IPS-18c (cell line): ENCODE data around the gene SLC38A9.
"Not testable (repeated sequence)": the region's sequence is repeated elsewhere in the genome, so short reads cannot be mapped to it uniquely, and the experiment has no call there.

Experiments used
- H3K4me3 ChIP-seq: 2 replicates; pipeline ENCODE4 v1.7.0; 2013; ENCODE audit warnings: low read depth, mild to moderate bottlenecking, low read length, moderate library complexity; ENCODE audit not compliant: insufficient read depth
- H3K9me3 ChIP-seq: one replicate; pipeline ENCODE4 v1.6.1; 2013; ENCODE audit warnings: mild to moderate bottlenecking, low read length, moderate library complexity; ENCODE audit not compliant: control insufficient read depth, insufficient read depth

SLC38A9 gene

DNA sequence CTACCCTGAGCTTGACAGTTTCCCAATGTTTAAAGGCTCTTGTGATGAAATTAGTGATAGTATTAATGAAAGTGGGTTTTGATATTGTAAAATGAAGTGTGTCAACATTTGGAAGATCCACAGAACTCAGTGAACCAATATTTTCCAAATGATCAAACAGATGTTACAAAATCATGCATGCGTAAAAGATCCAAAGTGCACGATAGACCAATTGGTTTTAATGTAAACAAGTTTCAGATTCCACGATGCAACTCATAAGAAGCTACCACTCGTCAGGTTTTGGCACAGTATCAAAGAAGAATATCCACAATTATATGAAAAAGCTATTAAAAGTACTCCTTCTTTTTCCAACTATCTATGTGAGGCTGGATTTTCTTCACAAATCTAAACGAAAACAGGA is 82.3 kb downstream of the SLC38A9 start:
- Histone ChIP-seq H3K9me3 (no peaks in the 10 kb centered on the region), H3K4me3 (no peak overlapping the region)

DNA sequence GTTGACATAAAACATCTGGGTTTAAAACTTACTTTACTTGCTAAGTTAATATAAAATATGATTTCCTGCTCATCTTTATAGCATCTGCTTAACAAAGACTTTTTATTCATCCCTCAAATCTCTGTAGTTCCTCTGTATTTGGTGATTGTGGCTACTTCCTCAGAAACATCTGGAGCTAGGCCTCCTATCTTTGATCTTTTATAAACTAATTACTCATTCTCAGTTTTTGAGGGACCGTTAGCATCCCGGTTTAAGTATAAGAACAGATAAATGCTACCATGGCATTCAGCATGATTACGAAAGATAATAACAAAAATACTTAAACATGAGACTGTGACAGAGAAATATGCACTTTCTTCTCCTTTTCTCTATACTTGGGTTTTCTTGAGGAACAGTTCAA is 85.3 kb downstream of the SLC38A9 start:
- no peak overlapping the region for H3K4me3 ChIP-seq
- no peaks in the 10 kb centered on the region for H3K9me3 ChIP-seq

DNA sequence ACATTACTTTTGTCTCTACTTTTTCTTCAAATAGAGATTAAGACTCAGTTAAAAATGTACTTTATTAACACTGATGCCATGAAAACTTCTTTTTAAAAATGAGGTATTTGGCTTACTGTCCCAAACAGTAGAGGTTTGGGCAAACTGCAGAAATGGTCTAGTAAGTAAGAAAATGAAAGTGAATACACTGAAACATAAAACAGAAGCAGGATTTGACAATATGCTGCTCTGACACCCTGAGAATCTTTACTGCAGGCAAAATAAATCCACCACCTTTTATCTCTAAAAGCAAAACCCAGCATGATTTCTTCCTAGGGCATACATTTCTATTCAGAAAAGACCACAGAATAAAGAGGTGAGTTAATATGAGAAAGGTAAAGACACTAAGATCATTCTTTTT is 86.2 kb downstream of the SLC38A9 start:
- Histone ChIP-seq H3K4me3 (no peak overlapping the region), H3K9me3 (no peaks in the 10 kb centered on the region)

- Histone ChIP-seq H3K4me3 (no peak overlapping the region), H3K9me3 (no peaks in the 10 kb centered on the region)
Observed at GRCh38 chr5:55625589-55625909, 86.6 kb downstream of the SLC38A9 start.

GRCh38 chr5:55624841-55625588 is 87.1 kb downstream of the SLC38A9 start:
- Histone ChIP-seq H3K9me3 (no peaks in the 10 kb centered on the region), H3K4me3 (no peak overlapping the region)

GRCh38 chr5:55623789-55624188 is 88.3 kb downstream of the SLC38A9 start:
- H3K4me3 ChIP-seq, result no peak overlapping the region
- no peaks in the 10 kb centered on the region for H3K9me3 ChIP-seq

- H3K9me3 ChIP-seq, result no peaks in the 10 kb centered on the region
- H3K4me3 ChIP-seq, result no peak overlapping the region
Observed at GRCh38 chr5:55622460-55622859, 89.7 kb downstream of the SLC38A9 start.

DNA sequence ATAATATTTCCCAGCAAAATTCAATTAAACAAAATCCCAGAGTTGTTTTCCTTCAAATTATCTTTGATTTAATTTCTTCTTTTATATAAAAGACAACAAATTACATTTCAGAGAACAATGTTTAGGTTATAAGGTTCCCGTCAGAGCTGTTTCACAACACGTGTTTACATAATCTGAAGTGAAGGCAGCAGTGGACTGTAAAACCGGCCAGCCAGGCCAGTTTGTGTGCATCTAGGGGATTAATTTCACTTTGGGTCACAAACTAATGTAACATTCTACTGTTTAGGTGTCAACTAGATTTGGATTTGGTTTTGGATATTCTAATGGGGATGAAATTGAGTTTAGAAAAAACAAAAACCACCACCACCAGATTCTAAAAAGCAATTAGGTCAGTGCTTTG is 90.9 kb downstream of the SLC38A9 start:
- Histone ChIP-seq H3K9me3 (no peaks in the 10 kb centered on the region), H3K4me3 (no peak overlapping the region)

DNA sequence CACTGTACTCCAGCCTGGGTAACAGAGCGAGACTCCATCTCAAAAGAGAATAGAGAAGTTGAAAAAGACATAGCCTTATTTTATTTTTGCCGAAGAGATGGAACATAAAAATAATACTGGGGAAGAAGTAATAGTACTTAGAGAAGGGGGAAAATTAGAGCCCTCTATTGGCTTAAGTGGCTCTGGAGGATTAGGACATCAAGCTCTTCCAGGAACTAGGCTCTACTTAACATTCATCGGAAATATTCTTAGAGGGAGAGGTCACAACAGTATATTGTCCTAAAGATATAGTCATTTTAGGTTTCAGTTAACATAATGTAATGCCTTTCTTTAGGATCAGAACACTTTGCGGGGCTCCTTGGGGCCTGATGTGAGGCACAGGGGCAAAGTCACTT is 91.4 kb downstream of the SLC38A9 start:
- Histone ChIP-seq H3K9me3 (no peaks in the 10 kb centered on the region), H3K4me3 (no peak overlapping the region)

DNA sequence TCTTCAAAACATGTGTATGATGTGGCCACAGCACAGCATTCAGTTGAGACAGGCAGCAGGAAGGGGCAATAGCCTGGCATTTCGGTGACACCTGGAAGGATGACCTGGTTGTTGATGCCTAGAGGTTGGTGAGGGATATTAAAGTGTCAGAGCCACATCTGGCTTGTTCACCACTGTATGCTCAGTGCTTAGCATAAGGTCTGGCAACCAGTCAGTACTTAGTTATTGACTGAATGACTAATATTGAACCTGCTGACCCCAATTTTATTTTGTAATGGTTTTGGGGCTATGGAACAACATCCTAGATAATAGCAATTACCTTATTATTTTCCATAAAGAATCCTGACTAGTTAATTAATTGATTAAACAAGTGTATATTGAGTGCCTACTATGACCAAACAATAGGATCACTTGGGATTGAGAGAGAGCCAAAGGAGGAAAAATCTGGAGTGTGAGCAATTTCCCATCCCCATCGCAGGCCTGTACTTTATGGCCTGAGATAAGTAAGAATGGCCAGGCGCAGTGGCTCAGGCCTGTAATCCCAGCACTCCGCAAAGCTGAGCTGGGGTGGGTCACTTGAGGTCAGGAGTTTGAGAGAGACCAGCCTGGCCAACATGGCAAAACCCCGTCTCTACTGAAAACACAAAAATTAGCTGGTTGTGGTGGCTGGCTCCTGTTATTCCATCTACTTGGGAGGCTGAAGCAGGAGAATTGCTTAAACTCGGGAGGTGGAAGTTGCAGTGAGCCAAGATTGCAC is 91.9 kb downstream of the SLC38A9 start:
- H3K9me3 ChIP-seq, result no peaks in the 10 kb centered on the region
- no peak overlapping the region for H3K4me3 ChIP-seq

DNA sequence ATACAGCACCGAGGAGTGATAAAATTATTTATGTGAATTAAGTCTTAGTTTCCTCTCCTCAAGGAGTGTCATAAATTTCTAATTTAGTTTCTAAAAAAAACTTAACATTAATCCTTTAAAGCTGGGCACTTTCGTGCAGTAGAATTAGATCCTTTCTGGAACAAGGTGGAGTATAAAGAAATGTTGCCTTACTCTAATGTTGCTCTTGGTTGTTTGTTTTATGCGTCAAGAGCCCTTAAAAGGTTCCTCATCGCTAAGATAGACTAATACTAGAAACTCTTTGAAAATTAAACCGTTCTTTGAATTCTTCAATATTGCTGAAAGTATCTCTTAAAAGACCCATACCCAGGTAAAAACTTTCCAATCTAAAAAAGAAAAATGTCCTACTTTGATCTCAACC is 93.8 kb downstream of the SLC38A9 start:
- Histone ChIP-seq H3K9me3 (peaks cover under 1% of the 10 kb centered on the region), H3K4me3 (no peak overlapping the region)

GRCh38 chr5:55613112-55613868 is 98.8 kb downstream of the SLC38A9 start:
- Histone ChIP-seq H3K9me3 (peaks cover 4% of the 10 kb centered on the region), H3K4me3 (no peak overlapping the region)

DNA sequence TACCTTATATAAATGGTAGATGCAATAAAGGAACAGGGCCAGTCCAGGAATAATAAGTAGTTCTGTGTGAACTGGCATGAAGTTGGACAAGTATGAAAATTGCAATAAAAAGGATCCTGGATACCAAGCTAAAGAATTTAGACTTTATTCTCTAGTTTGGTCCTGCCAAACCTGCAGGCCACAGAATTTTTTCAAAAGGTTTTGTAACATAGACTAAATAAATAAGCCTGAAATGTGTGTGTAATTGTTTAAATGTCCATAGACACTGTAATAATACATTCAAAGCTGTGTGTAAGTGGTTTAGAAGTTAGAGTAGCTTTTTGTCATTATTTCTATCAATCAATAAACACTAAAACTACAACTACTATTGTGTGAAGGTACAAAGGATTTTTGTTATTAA is 101.6 kb downstream of the SLC38A9 start:
- Histone ChIP-seq H3K4me3 (no peak overlapping the region), H3K9me3 (peaks cover 4% of the 10 kb centered on the region)

DNA sequence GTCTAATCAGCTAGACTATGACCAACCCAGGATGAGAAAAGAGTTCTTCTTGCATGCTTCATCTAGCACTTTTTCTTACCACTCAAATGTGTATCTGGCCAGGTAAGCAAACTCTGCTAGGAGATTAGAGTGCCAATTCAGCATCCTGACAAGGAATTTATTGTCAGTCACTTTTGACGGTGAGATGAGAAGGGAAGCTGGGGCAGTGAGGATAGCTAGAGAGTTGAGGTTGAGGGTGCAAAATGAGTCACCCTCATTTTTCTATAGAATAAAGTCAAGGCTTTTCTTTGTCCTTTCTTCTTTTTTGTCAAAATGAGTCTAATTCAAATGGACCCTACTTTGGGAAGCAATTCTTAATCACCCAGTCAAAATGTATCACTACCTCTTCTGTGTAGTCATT is 102.7 kb downstream of the SLC38A9 start:
- Histone ChIP-seq H3K4me3 (no peak overlapping the region), H3K9me3 (peaks cover 4% of the 10 kb centered on the region)

- H3K9me3 ChIP-seq, result peaks cover 4% of the 10 kb centered on the region
- H3K4me3 ChIP-seq, result no peak overlapping the region
Observed at GRCh38 chr5:55608595-55609349, 103.4 kb downstream of the SLC38A9 start.

- not testable (repeated sequence) for H3K9me3 ChIP-seq
Observed at GRCh38 chr5:55607309-55607708, 104.8 kb downstream of the SLC38A9 start.

GRCh38 chr5:55604611-55605067 is 107.5 kb downstream of the SLC38A9 start:
- no peak overlapping the region for H3K4me3 ChIP-seq

More at GRCh38 chr5:55607309-55607708, 104.8 kb downstream of the SLC38A9 start:
- not testable (repeated sequence) for H3K4me3 ChIP-seq

More at GRCh38 chr5:55604611-55605067, 107.5 kb downstream of the SLC38A9 start:
- no peaks in the 10 kb centered on the region for H3K9me3 ChIP-seq
